H1 (cell line): ENCODE measurements around the gene RASGRF1. TPM values are rescaled to one million over a fixed set of nuclear protein-coding genes. Genes with fewer than 3 reads are reported as not detected.

Source experiments
- CTCF ChIA-PET: fragments of 300-600 bp; sonication (Branson Sonifier 250); formaldehyde crosslinking; loops from one replicate; lab custom pipeline; 2021; ENCODE audit not compliant: partially characterized antibody; lab: Charles Lee
- POLR2A ChIA-PET: fragments of 300-600 bp; sonication (Branson Sonifier 250); formaldehyde crosslinking; loops from one replicate; lab custom pipeline; 2021; ENCODE audit warnings: inconsistent platforms; ENCODE audit not compliant: partially characterized antibody; lab: Charles Lee
- DNase-seq, 2 experiments: peaks; one replicate each; pipeline versions ENCODE4 v3.0.0 to v3.0.0-alpha.2; 2010 to 2022; ENCODE audit warnings: low spot score in 2 of 2, low read depth in 1 of 2, mixed read lengths in 1 of 2
- FAIRE-seq: peaks from 2 replicates; lab custom pipeline; 2011; peaks lifted over from hg19 to GRCh38; lab: Jason Lieb, UNC
- H2AFZ ChIP-seq: 2 replicates; pipeline ENCODE4 v1.8.1; 2012; ENCODE audit warnings: low read length, inconsistent platforms
- H2AK5ac ChIP-seq: 2 replicates; pipeline ENCODE4 v1.6.1; 2013; ENCODE audit warnings: low read depth, low read length
- H2BK120ac ChIP-seq: replicated peaks from 2 replicates; pipeline ENCODE3; 2013; ENCODE audit warnings: low read depth, low read length, inconsistent platforms
- H2BK12ac ChIP-seq: 2 replicates; pipeline ENCODE4 v1.6.1; 2013; ENCODE audit warnings: low read depth, low read length
- H2BK15ac ChIP-seq: 2 replicates; pipeline ENCODE4 v1.6.1; 2013; ENCODE audit warnings: low read length
- H2BK20ac ChIP-seq: 2 replicates; pipeline ENCODE4 v1.6.1; 2013; ENCODE audit warnings: low read length
- H2BK5ac ChIP-seq: 2 replicates; pipeline ENCODE4 v1.6.1; 2013; ENCODE audit warnings: low read depth, low read length
- H3K14ac ChIP-seq: 2 replicates; pipeline ENCODE4 v1.6.1; 2013; ENCODE audit warnings: inconsistent platforms; ENCODE audit not compliant: insufficient read length
- H3K18ac ChIP-seq: 2 replicates; pipeline ENCODE4 v1.6.1; 2013; ENCODE audit warnings: low read length; ENCODE audit errors: extremely low read depth
- H3K23ac ChIP-seq: 2 replicates; pipeline ENCODE4 v1.6.1; 2013; ENCODE audit warnings: inconsistent platforms; ENCODE audit not compliant: insufficient read length
- H3K23me2 ChIP-seq: 2 replicates; pipeline ENCODE4 v1.6.1; 2013; ENCODE audit warnings: low read depth, low read length
- H3K27ac ChIP-seq: 2 replicates; pipeline ENCODE4 v1.6.1; 2011; ENCODE audit warnings: low read depth, low read length, inconsistent platforms
- H3K27me3 ChIP-seq, 4 experiments: replicated peaks in 1 of 4; 1 replicate in 1 of 4; 2 replicates in 3 of 4; pipeline versions ENCODE4 v1.6.1 to v1.8.1; 2011 to 2013; ENCODE audit warnings: low read length in 3 of 4, mild to moderate bottlenecking in 3 of 4, inconsistent platforms in 2 of 4, mixed read lengths in 2 of 4, moderate library complexity in 1 of 4; ENCODE audit not compliant: control insufficient read depth in 3 of 4, insufficient read depth in 3 of 4; ENCODE audit errors: extremely low read depth in 1 of 4
- H3K36me3 ChIP-seq, 4 experiments: 2 replicates each; pipeline versions ENCODE4 v1.6.1 to v1.8.1; 2011 to 2013; ENCODE audit warnings: mild to moderate bottlenecking in 4 of 4, low read length in 3 of 4, moderate library complexity in 2 of 4, control low read depth in 1 of 4, inconsistent platforms in 1 of 4; ENCODE audit not compliant: insufficient read depth in 4 of 4, control insufficient read depth in 2 of 4
- H3K4ac ChIP-seq: replicated peaks from 2 replicates; pipeline ENCODE3; 2013; ENCODE audit warnings: low read length, low read depth, mixed read lengths, inconsistent platforms; ENCODE audit not compliant: insufficient read length
- H3K4me1 ChIP-seq, 4 experiments: replicated peaks in 1 of 4; 1 replicate in 1 of 4; 2 replicates in 3 of 4; pipeline versions ENCODE4 v1.6.1 to v1.8.1; 2011 to 2013; ENCODE audit warnings: low read length in 3 of 4, inconsistent platforms in 2 of 4, mixed read lengths in 1 of 4; ENCODE audit not compliant: insufficient read depth in 4 of 4, control insufficient read depth in 3 of 4
- H3K4me2 ChIP-seq, 2 experiments: 2 replicates each; pipeline versions ENCODE4 v1.6.1 to v1.8.1; 2011 to 2013; ENCODE audit warnings: low read depth in 2 of 2, low read length in 2 of 2, control low read depth in 1 of 2, inconsistent platforms in 1 of 2, mild to moderate bottlenecking in 1 of 2; ENCODE audit not compliant: insufficient read depth in 1 of 2
- H3K4me3 ChIP-seq, 4 experiments: fragments of 200-600, 300-600 bp in 1 of 4; sonication (generic), shearing (Covaris generic), sonication (Bioruptor Twin) in 1 of 4; 2 replicates each; pipeline versions ENCODE4 v1.5.1 to v1.8.1; 2011 to 2016; ENCODE audit warnings: low read length in 4 of 4, low read depth in 3 of 4, control low read depth in 2 of 4, inconsistent platforms in 2 of 4, mild to moderate bottlenecking in 2 of 4, mixed read lengths in 1 of 4, moderate library complexity in 1 of 4; ENCODE audit not compliant: insufficient read depth in 2 of 4; ENCODE audit errors: extremely low read depth in 1 of 4
- H3K56ac ChIP-seq: replicated peaks from 2 replicates; pipeline ENCODE3; 2013; ENCODE audit warnings: low read depth, mild to moderate bottlenecking, mixed read lengths, low read length, inconsistent platforms; ENCODE audit not compliant: insufficient read length
- H3K79me1 ChIP-seq: 2 replicates; pipeline ENCODE4 v1.6.1; 2013; ENCODE audit warnings: low read depth, low read length, control low read depth
- H3K79me2 ChIP-seq, 2 experiments: 2 replicates each; pipeline versions ENCODE4 v1.6.1 to v1.8.1; 2012 to 2013; ENCODE audit warnings: low read length in 2 of 2, mild to moderate bottlenecking in 2 of 2, inconsistent platforms in 1 of 2; ENCODE audit not compliant: insufficient read depth in 2 of 2, control insufficient read depth in 1 of 2
- H3K9ac ChIP-seq, 4 experiments: replicated peaks in 1 of 4; 1 replicate in 1 of 4; 2 replicates in 3 of 4; pipeline versions ENCODE4 v1.6.1 to v1.8.1; 2011 to 2013; ENCODE audit warnings: low read depth in 3 of 4, low read length in 3 of 4, control low read depth in 2 of 4, mild to moderate bottlenecking in 2 of 4, moderate library complexity in 2 of 4, inconsistent platforms in 1 of 4; ENCODE audit errors: extremely low read depth in 1 of 4
- H3K9me3 ChIP-seq, 2 experiments: 2 replicates each; pipeline versions ENCODE4 v1.6.1 to v1.8.1; 2012 to 2013; ENCODE audit warnings: mild to moderate bottlenecking in 2 of 2, moderate library complexity in 2 of 2, control low read depth in 1 of 2, inconsistent platforms in 1 of 2, low read depth in 1 of 2, low read length in 1 of 2, mixed read lengths in 1 of 2; ENCODE audit not compliant: insufficient read depth in 2 of 2
- H4K20me1 ChIP-seq, 2 experiments: replicated peaks in 1 of 2; 2 replicates each; pipeline versions ENCODE3 to v1.8.1; 2011 to 2013; ENCODE audit warnings: inconsistent platforms in 2 of 2, low read length in 2 of 2, mild to moderate bottlenecking in 1 of 2; ENCODE audit not compliant: insufficient read depth in 2 of 2, control insufficient read depth in 1 of 2
- H4K5ac ChIP-seq: 2 replicates; pipeline ENCODE4 v1.6.1; 2013; ENCODE audit warnings: low read length, low read depth, mixed read lengths, inconsistent platforms; ENCODE audit not compliant: insufficient read length
- H4K8ac ChIP-seq: 2 replicates; pipeline ENCODE4 v1.8.0; 2013; ENCODE audit warnings: mild to moderate bottlenecking, moderate library complexity, low read length, inconsistent platforms; ENCODE audit not compliant: insufficient read depth; ENCODE audit errors: extremely low read depth
- H4K91ac ChIP-seq: replicated peaks from 2 replicates; pipeline ENCODE3; 2013; ENCODE audit warnings: low read length, mixed read lengths, inconsistent platforms; ENCODE audit not compliant: insufficient read length
- BCL11A ChIP-seq, 2 experiments: IDR thresholded peaks; one replicate each; pipeline ENCODE4 v1.6.1; 2011; ENCODE audit warnings: low read depth in 2 of 2, low read length in 2 of 2, mild to moderate bottlenecking in 2 of 2
- CBX8 ChIP-seq: fragments of 300-800, 300-1000 bp; sonication (generic); IDR thresholded peaks from 2 replicates; pipeline ENCODE4 v1.7.1; 2016; ENCODE audit warnings: low read depth, low read length, borderline replicate concordance
- FOSL1 ChIP-seq: IDR thresholded peaks from 2 replicates; pipeline ENCODE4 v1.6.1; 2011; ENCODE audit warnings: mild to moderate bottlenecking, low read depth, low read length, moderate library complexity; ENCODE audit not compliant: insufficient read depth
- HDAC6 ChIP-seq: IDR thresholded peaks from one replicate; pipeline ENCODE4 v1.7.1; 2012; ENCODE audit warnings: low read depth, mild to moderate bottlenecking, inconsistent platforms, low read length, moderate library complexity
- JUN ChIP-seq: IDR thresholded peaks from 2 replicates; pipeline ENCODE4 v1.6.1; 2011; ENCODE audit warnings: low read depth, mild to moderate bottlenecking, improper control_type of control experiment, low read length
- KDM5A ChIP-seq: fragments of 200-600 bp; IDR thresholded peaks from 2 replicates; pipeline ENCODE4 v1.7.1; 2012; ENCODE audit warnings: mild to moderate bottlenecking, low read length, inconsistent platforms, mixed read lengths
- RNF2 ChIP-seq: fragments of 200-900, 300-1000 bp; sonication (generic); IDR thresholded peaks from 2 replicates; pipeline ENCODE4 v1.7.1; 2016; ENCODE audit warnings: borderline replicate concordance, low read depth, mild to moderate bottlenecking, antibody characterized with exemption, low read length; ENCODE audit not compliant: poor library complexity, severe bottlenecking; ENCODE audit errors: missing control alignments
- SUZ12 ChIP-seq: fragments of 200-600 bp; sonication (generic); IDR thresholded peaks from 2 replicates; pipeline ENCODE4 v1.6.1; 2012; ENCODE audit warnings: mild to moderate bottlenecking, inconsistent platforms, low read length, moderate library complexity, mixed read lengths
- TCF12 ChIP-seq: IDR thresholded peaks from 2 replicates; pipeline ENCODE4 v1.6.1; 2011; ENCODE audit warnings: low read depth, mild to moderate bottlenecking, low read length
- USF2 ChIP-seq: IDR thresholded peaks from 2 replicates; pipeline ENCODE4 v1.6.1; 2011; ENCODE audit warnings: low read length, improper control_type of control experiment
- ZNF274 ChIP-seq: IDR thresholded peaks from 2 replicates; pipeline ENCODE4 v1.7.0; 2012; ENCODE audit warnings: low read length, borderline replicate concordance; ENCODE audit errors: extremely low read depth
- WGBS, 2 experiments: shearing (Covaris generic) in 1 of 2; methylation state at CpG; one replicate each; pipeline versions ENCODE4 v1.1.6 to v1.1.7; 2013 to 2015; ENCODE audit warnings: low lambda C conversion rate in 2 of 2, mixed read lengths in 2 of 2, inconsistent platforms in 1 of 2, low coverage in 1 of 2, missing lambda C conversion rate in 1 of 2; ENCODE audit not compliant: insufficient replicate concordance in 2 of 2, insufficient coverage in 1 of 2, insufficient read length in 1 of 2; ENCODE audit errors: extremely low coverage in 1 of 2, missing lambda C conversion rate in 1 of 2; 5-methylcytosine and 5-hydroxymethylcytosine counted together
- polyA plus RNA-seq, 7 experiments: library from polyadenylated mRNA; depleted of rRNA in 3 of 7; stranded (reverse) in 5 of 7; unstranded in 2 of 7; fragments of >200 nt in 5 of 7; fragments of 200-250 nt in 2 of 7; gene quantifications; 1 replicate in 5 of 7; 2 replicates in 1 of 7; 4 replicates in 1 of 7; pipeline versions ENCODE4 v1.2.1 to v1.2.3, GENCODE V29; 2011 to 2013; ENCODE audit warnings: missing spikeins in 2 of 7, mixed read lengths in 2 of 7
- total RNA-seq: library from RNA; stranded (reverse); fragmentation: NEBNext Ultra II Directional; extraction: Animal tissue kit (Norgen Biotek cat#: 25700); gene quantifications from 2 replicates; pipeline ENCODE4 v1.2.1, GENCODE V29; 2021
- TF ChIP-seq, protein P1 (sequence below): IDR thresholded peaks from 2 replicates; pipeline ENCODE4 v1.6.1; 2012; ENCODE audit warnings: inconsistent platforms

Gene RASGRF1
- total and polyA plus RNA-seq, 2 of the 8 experiments (the other 6 are each of a cell fraction or from before 2014, with no cell fraction given), result 0.42 to 0.67 TPM

- no peak overlapping the region for H3K18ac ChIP-seq
- no peaks in the 10 kb centered on the region for H3K27me3 ChIP-seq
- H3K4me1 ChIP-seq, result no peaks in the 10 kb centered on the region
- H3K56ac ChIP-seq, result no peak overlapping the region
- H4K91ac ChIP-seq, result no peak overlapping the region
- H2BK15ac ChIP-seq, result no peak overlapping the region
- no peak overlapping the region for H2BK12ac ChIP-seq
- ChIA-PET CTCF (interaction anchor here (1.3 to 1.5 kb wide), 2 partner anchors 23 to 42 kb away, joined by 3 to 6 read pairs; no protein-coding TSS in a partner anchor), POLR2A (interaction anchor here (1.5 kb wide), 1 partner anchor 11 kb away, joined by 4 read pairs; no protein-coding TSS in a partner anchor)
- H3K14ac ChIP-seq, result no peak overlapping the region
- no peaks in the 10 kb centered on the region for H3K9me3 ChIP-seq
- no peak overlapping the region for H2BK120ac ChIP-seq
- no peak overlapping the region for H2AK5ac ChIP-seq
- H3K36me3 ChIP-seq, result peaks cover 0 to 6% (median 0%) of the 10 kb centered on the region in 4 experiments; a peak in 2 of 8 replicates
- 87% methylated on average over 14 of the region's 14 CpGs; no CpG with 5 or more reads in 1 of the 2 experiments for WGBS, 2 experiments
- H3K4me2 ChIP-seq, result no peak overlapping the region
- no peak overlapping the region for H3K23ac ChIP-seq
- no peak overlapping the region for H3K4me3 ChIP-seq
- FAIRE-seq (no peak), DNase-seq (no peak)
- no peaks in the 10 kb centered on the region for H3K23me2 ChIP-seq
- H2BK5ac ChIP-seq, result no peak overlapping the region
- no peak overlapping the region for H4K5ac ChIP-seq
- H4K20me1 ChIP-seq, result no peaks in the 10 kb centered on the region
- no peak overlapping the region for H3K4ac ChIP-seq
- no peak overlapping the region for H3K9ac ChIP-seq
- H4K8ac ChIP-seq, result no peak overlapping the region
- H3K27ac ChIP-seq, result no peak overlapping the region
- H3K79me1 ChIP-seq, result no peaks in the 10 kb centered on the region
- no peak overlapping the region for H2BK20ac ChIP-seq
- H2AFZ ChIP-seq, result no peak overlapping the region
- H3K79me2 ChIP-seq, result no peaks in the 10 kb centered on the region
- TF ChIP-seq HDAC6 (no peak), USF2 (no peak), JUN (no peak), ZNF274 (no peak), RNF2 (no peak), BCL11A (IDR thresholded peaks at IDR 0.05; ENCODE audit: low read depth in 2 of 2, low read length in 2 of 2) (no peak), CBX8 (no peak), TCF12 (no peak), SUZ12 (no peak), KDM5A (no peak), FOSL1 (no peak)
- TF ChIP-seq, protein P1, sequence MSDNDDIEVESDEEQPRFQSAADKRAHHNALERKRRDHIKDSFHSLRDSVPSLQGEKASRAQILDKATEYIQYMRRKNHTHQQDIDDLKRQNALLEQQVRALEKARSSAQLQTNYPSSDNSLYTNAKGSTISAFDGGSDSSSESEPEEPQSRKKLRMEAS, result no peak
These were observed 153.3 kb downstream of the RASGRF1 start for GRCh38 chr15:78937132-78937739.
